Measurements from ENCODE around the gene PTMA. TPM values are rescaled to one million over a fixed set of nuclear protein-coding genes. Genes with fewer than 3 reads are reported as not detected.

PTMA gene
- total RNA-seq, 4 donors from 2014 or later = 683 to 866 (median 805) TPM

DNA sequence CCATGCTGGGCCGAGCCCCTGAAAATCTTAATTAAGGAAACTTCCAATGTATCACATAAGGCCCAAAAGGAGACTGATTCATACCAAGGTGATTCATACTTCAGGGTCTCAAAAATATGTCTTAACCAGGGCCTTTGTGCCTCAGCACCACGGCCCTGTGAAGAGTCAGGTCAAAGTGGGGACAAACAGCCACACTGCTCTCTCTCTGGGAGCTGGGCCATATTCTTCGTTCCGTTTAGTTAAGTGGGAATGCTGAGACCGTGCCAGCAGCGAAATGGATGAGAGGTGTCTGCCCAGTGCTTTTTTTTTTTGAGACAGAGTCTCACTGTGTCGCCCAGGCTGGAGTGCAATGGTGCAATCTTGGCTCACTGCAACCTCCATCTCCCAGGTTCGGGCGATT lies 9.3 kb upstream of the PTMA start:
- H3K4me1 ChIP-seq = peaks cover 0 to 58% (median 0%) of the 10 kb centered on the region in 3 donors
- peak; percentile 60 for ATAC-seq
- 34 to 89% methylated on average over 5 of the region's 9 CpGs for WGBS, 2 donors (ENCODE audit: low coverage in 1 of 2)
- peak overlapping the region in 3 of 4 donors; percentile 46 to 65 (median 63) for H3K27ac ChIP-seq
- H3K4me3 ChIP-seq = no peak overlapping the region
- H3K36me3 ChIP-seq = no peaks in the 10 kb centered on the region
- H3K9me3 ChIP-seq = no peaks in the 10 kb centered on the region
- H3K27me3 ChIP-seq = no peaks in the 10 kb centered on the region
- TF ChIP-seq, protein P1, sequence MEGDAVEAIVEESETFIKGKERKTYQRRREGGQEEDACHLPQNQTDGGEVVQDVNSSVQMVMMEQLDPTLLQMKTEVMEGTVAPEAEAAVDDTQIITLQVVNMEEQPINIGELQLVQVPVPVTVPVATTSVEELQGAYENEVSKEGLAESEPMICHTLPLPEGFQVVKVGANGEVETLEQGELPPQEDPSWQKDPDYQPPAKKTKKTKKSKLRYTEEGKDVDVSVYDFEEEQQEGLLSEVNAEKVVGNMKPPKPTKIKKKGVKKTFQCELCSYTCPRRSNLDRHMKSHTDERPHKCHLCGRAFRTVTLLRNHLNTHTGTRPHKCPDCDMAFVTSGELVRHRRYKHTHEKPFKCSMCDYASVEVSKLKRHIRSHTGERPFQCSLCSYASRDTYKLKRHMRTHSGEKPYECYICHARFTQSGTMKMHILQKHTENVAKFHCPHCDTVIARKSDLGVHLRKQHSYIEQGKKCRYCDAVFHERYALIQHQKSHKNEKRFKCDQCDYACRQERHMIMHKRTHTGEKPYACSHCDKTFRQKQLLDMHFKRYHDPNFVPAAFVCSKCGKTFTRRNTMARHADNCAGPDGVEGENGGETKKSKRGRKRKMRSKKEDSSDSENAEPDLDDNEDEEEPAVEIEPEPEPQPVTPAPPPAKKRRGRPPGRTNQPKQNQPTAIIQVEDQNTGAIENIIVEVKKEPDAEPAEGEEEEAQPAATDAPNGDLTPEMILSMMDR (IDR thresholded peaks at IDR 0.05) = no peak
- TF ChIP-seq POLR2AphosphoS5 (IDR thresholded peaks at IDR 0.05) (peak; percentile 55), EP300 (IDR thresholded peaks at IDR 0.05) (no peak), POLR2A (IDR thresholded peaks at IDR 0.05) (no peak)

DNA sequence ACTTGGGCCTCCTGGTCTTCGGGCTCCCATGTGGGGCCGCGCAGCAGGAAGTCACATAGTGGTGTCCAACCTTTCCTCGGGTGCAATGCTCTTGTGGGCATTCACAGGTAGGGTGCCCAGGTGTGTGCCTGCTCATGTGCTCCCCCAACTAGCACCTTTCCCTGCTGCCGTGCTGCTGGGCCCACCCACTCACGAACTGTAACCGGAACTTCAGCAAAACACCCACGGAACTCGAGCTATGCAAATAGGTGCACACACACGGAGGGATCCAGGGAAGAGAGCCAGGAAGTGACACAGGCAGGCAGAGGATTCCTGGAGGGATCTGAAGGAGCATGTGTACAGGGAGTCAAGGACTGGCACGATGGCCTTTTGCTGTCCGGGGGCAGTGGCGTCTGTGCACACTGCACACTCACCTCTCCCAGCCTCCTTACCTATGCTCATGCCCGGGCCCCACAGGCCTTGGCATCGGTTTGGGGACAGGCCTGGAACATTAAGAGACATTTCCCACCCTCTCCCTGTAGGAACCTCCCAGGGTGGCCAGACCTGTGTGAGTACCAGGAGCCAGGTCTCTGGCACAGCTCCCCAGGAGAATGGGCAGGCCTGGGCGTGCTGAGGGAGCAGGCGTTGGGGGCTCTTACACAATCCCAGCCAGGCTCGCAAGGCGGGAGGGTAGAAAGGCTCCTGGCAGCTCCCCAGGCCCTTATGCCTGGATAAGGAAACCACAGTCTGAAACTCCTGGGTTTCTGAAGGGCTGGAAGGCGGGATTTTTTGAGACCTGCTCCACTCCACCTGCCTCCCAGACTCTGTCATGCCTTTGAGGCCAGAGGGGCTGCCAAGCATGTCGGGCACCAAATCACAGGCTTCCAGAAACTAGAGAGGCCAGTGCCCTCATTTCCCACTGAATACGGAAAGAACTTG lies 6.6 kb upstream of the PTMA start:
- ATAC-seq = peak; percentile 50
- 26 to 56% methylated on average over 3 to 17 of the region's 22 CpGs for WGBS, 2 donors (ENCODE audit: low coverage in 1 of 2)
- Histone ChIP-seq H3K4me3 (no peak overlapping the region), H3K36me3 (no peaks in the 10 kb centered on the region), H3K4me1 (peaks cover 0 to 74% (median 4%) of the 10 kb centered on the region in 3 donors), H3K27me3 (no peaks in the 10 kb centered on the region), H3K9me3 (no peaks in the 10 kb centered on the region), H3K27ac (peak overlapping the region; percentile 3 to 79 (median 78))
- TF ChIP-seq EP300 (IDR thresholded peaks at IDR 0.05) (no peak), POLR2AphosphoS5 (IDR thresholded peaks at IDR 0.05) (no peak), POLR2A (IDR thresholded peaks at IDR 0.05) (no peak)
- TF ChIP-seq, protein P1 (IDR thresholded peaks at IDR 0.05) = no peak

DNA sequence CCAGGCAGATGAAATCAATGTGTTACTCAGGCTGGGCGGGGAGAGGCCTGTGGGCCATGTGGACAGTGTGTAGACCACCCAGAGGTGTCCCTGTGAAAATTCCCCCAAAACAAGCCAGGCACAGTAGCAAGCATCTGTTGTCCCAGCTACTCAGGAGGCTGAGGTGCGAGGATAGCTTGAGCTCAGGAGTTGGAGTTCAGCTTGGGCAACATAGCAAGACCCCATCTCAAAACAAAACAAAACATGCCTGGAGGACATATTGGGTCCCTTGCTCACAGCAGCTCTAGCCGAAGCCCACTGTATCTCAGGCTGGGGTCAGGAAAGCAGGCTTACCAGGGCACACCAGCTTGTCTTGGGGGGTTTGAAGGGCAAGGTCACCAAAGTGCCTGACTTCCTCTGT lies 4.3 kb upstream of the PTMA start:
- Histone ChIP-seq H3K27me3 (no peaks in the 10 kb centered on the region), H3K4me1 (peaks cover 0 to 71% (median 4%) of the 10 kb centered on the region in 3 donors), H3K27ac (peak overlapping the region in 1 of 4 donors; percentile 6), H3K36me3 (no peaks in the 10 kb centered on the region), H3K9me3 (no peaks in the 10 kb centered on the region), H3K4me3 (no peak overlapping the region)
- TF ChIP-seq, protein P1 (IDR thresholded peaks at IDR 0.05) = no peak
- TF ChIP-seq POLR2A (IDR thresholded peaks at IDR 0.05) = no peak
- TF ChIP-seq EP300 (IDR thresholded peaks at IDR 0.05) = no peak
- no peak for TF ChIP-seq POLR2AphosphoS5 (IDR thresholded peaks at IDR 0.05)
- 100% methylated on average over 1 to 2 of the region's 3 CpGs for WGBS, 2 donors (ENCODE audit: low coverage in 1 of 2)
- ATAC-seq = no peak

DNA sequence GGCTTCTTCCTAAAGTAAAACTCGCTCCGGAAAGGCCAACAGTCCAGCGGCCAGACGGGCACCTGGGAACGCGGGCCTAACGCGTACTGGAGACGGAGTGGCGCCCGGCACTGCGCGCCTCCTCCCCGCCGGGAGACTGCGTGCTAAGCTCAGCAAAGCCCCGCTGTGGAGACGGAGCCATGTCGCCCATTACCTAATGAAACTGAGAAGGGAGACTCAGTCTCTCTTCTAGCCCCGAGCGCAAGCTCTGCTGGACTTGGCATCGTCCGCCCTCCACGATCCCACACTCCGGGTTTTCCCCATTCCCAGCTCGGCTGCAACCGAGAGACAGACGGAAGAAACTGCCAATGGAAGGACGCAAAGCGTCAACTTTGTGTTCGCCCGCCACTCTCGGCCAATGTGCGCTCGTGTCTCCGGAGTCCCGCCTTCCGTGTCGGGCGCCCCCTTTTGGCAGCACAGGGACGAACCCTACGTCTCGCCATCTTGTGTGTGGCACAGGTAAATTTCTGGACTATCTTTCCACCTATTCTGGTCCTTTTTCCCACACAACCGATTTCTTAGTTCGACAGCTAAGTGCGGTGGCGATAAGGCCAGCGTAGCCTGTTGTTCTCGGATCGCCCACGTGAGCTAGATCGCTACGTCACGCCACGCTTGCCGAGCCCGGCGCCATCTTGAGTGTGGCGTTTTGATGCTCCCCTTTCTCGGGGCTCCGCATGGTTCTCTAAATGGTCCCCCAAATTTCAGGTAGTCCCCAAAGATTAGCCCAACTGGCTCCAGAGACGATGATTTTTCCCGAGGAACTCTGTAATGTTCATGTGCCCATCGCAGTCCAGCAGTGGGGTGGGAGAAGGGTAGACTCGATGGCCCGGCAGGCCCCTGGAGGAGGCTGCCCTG lies 1.3 kb upstream of the PTMA start:
- Histone ChIP-seq H3K36me3 (peaks cover 0 to 6% of the 10 kb centered on the region in 2 donors), H3K27me3 (no peaks in the 10 kb centered on the region), H3K27ac (peak overlapping the region; percentile 91 to 100 (median 100)), H3K9me3 (no peaks in the 10 kb centered on the region), H3K4me1 (peaks cover 0 to 71% (median 12%) of the 10 kb centered on the region in 3 donors), H3K4me3 (peak overlapping the region; percentile 60 to 99)
- ATAC-seq = peak; percentile 73
- TF ChIP-seq, protein P1 (IDR thresholded peaks at IDR 0.05) = peak in 3 of 4 experiments; percentile 73 to 85 (median 80)
- TF ChIP-seq POLR2A (IDR thresholded peaks at IDR 0.05) (peak; percentile 66 to 68), EP300 (IDR thresholded peaks at IDR 0.05) (no peak), POLR2AphosphoS5 (IDR thresholded peaks at IDR 0.05) (peak; percentile 99)
- 0% methylated on average over 6 to 16 of the region's 66 CpGs for WGBS, 2 donors (ENCODE audit: low coverage in 1 of 2)
